Naive thymus-derived CD8-positive, alpha-beta T cell (primary cell): ENCODE measurements around the gene GGT6. TPM values are rescaled to one million over a fixed set of nuclear protein-coding genes. Genes with fewer than 3 reads are reported as not detected.
"Not testable (repeated sequence)": the region's sequence is repeated elsewhere in the genome, so short reads cannot be mapped to it uniquely, and the experiment has no call there.

Experiments
- ATAC-seq, 2 donors: fragments of 150-1000 bp; cut with Tn5 transposase in 1 of 2; sonication (Bioruptor Pico), chemical (Tn5 transposase) in 1 of 2; 1 replicate in 1 of 2; 2 replicates in 1 of 2; pipeline ENCODE4 v1.10.0; 2021; ENCODE audit warnings: mild to moderate bottlenecking in 2 of 2, moderate library complexity in 2 of 2
- POLR2A ChIA-PET: fragments of 350-600 bp; sonication (Branson Sonifier 250); formaldehyde crosslinking; loops from one replicate; lab custom pipeline; 2021; ENCODE audit warnings: antibody characterized with exemption; lab: Charles Lee
- DNase-seq, 10 donors: peaks; one replicate each; pipeline versions ENCODE4 v3.0.0 to v3.0.0-alpha.2; 2020 to 2022
- H3K27ac Mint-ChIP-seq, 10 donors: one replicate each; pipeline ENCODE4 v1.8.0; 2020 to 2022; ENCODE audit warnings: mild to moderate bottlenecking in 10 of 10, mixed read lengths in 10 of 10, moderate library complexity in 4 of 10, inconsistent platforms in 1 of 10
- H3K27me3 Mint-ChIP-seq, 5 donors: one replicate each; pipeline ENCODE4 v1.8.0; 2021 to 2022; ENCODE audit warnings: mixed read lengths in 5 of 5
- H3K36me3 Mint-ChIP-seq, 3 donors: one replicate each; pipeline ENCODE4 v1.8.0; 2020 to 2022; ENCODE audit warnings: mixed read lengths in 3 of 3, mild to moderate bottlenecking in 2 of 3, inconsistent platforms in 1 of 3
- H3K4me1 Mint-ChIP-seq, 4 donors: one replicate each; pipeline ENCODE4 v1.8.0; 2021 to 2022; ENCODE audit warnings: mixed read lengths in 4 of 4
- H3K4me3 Mint-ChIP-seq, 10 donors: one replicate each; pipeline ENCODE4 v1.8.0; 2020 to 2022; ENCODE audit warnings: mild to moderate bottlenecking in 10 of 10, mixed read lengths in 10 of 10, moderate library complexity in 6 of 10, inconsistent platforms in 1 of 10
- H3K9me3 Mint-ChIP-seq, 9 donors: one replicate each; pipeline ENCODE4 v1.8.0; 2020 to 2022; ENCODE audit warnings: mixed read lengths in 9 of 9, mild to moderate bottlenecking in 3 of 9, inconsistent platforms in 1 of 9, moderate library complexity in 1 of 9
- polyA plus RNA-seq, 3 donors: library from polyadenylated mRNA; unstranded; fragments of 300-500 nt; fragmentation: Illumina TruSeq; gene quantifications; one replicate each; pipeline ENCODE4 v1.2.3, GENCODE V29; 2021
- total RNA-seq, 8 experiments: library from RNA in 2 of 8; stranded (reverse) in 2 of 8; gene quantifications; one replicate each; pipeline ENCODE4 v1.2.3 and lab custom pipeline; 2021 to 2026

The GGT6 gene
- total and polyA plus RNA-seq, 5 experiments from 2014 or later: not detected

GRCh38 chr17:4598776-4599504, 38.6 kb upstream of the GGT6 start:
- DNase-seq (no peak), ATAC-seq (no peak)
- peaks cover 0 to 20% (median 3%) of the 10 kb centered on the region in 5 donors for H3K27me3 Mint-ChIP-seq
- POLR2A ChIA-PET: interaction anchor here (0.7 kb wide), 1 partner anchor 179 kb away, joined by 3 read pairs; no protein-coding TSS in a partner anchor
- H3K36me3 Mint-ChIP-seq: no peaks in the 10 kb centered on the region
- no peak overlapping the region for H3K27ac Mint-ChIP-seq
- no peak overlapping the region for H3K4me3 Mint-ChIP-seq
- H3K4me1 Mint-ChIP-seq: peaks cover 0 to 7% (median 4%) of the 10 kb centered on the region in 4 donors
- H3K9me3 Mint-ChIP-seq: no peaks in the 10 kb centered on the region

GRCh38 chr17:4597975-4598374, 37.6 kb upstream of the GGT6 start:
- H3K27ac Mint-ChIP-seq: peak overlapping the region in 1 of 10 donors; percentile 53
- no peaks in the 10 kb centered on the region for H3K9me3 Mint-ChIP-seq
- POLR2A ChIA-PET: no interaction called here
- no peak for ATAC-seq
- H3K27me3 Mint-ChIP-seq: peaks cover 0 to 20% (median 3%) of the 10 kb centered on the region in 5 donors
- H3K4me1 Mint-ChIP-seq: peaks cover 0 to 9% (median 5%) of the 10 kb centered on the region in 4 donors
- DNase-seq: no peak
- no peak overlapping the region for H3K4me3 Mint-ChIP-seq
- no peaks in the 10 kb centered on the region for H3K36me3 Mint-ChIP-seq

DNA sequence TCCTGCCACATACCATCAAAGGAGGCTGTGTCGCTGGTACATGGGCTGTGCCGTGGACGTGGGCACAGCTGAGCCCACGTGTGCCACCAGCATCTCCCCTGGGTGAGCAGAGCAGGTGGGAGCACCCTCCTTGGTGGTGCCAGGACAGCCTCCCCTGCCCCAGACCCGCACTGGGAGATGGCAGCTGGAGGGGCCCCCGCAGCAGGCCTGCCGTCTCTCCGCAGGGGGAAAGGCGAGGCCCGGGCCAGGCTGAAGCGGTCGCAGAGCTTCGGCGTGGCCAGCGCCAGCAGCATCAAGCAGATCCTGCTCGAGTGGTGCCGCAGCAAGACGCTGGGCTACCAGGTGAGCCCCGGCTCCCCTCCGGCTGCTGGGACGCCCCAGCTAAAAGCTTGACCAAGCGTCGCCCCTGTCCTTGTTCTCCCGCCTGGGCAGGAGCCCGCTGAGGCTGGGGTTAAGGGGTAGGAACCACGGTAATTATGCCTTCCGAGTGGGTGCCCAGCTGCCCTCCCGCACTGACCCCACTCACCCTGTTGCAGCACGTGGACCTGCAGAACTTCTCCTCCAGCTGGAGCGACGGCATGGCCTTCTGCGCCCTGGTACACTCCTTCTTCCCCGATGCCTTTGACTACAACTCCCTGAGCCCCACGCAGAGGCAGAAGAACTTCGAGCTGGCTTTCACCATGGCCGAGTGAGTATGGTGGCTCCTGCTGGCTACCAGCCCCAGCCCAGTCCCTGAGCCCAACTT, 36.4 kb upstream of the GGT6 start:
- DNase-seq (no peak), ATAC-seq (no peak)
- H3K27me3 Mint-ChIP-seq: peaks cover 0 to 20% (median 3%) of the 10 kb centered on the region in 5 donors
- H3K36me3 Mint-ChIP-seq: no peaks in the 10 kb centered on the region
- no peaks in the 10 kb centered on the region for H3K9me3 Mint-ChIP-seq
- POLR2A ChIA-PET: no interaction called here
- H3K4me1 Mint-ChIP-seq: peaks cover 0 to 9% (median 5%) of the 10 kb centered on the region in 4 donors
- H3K4me3 Mint-ChIP-seq: no peak overlapping the region
- H3K27ac Mint-ChIP-seq: no peak overlapping the region

DNA sequence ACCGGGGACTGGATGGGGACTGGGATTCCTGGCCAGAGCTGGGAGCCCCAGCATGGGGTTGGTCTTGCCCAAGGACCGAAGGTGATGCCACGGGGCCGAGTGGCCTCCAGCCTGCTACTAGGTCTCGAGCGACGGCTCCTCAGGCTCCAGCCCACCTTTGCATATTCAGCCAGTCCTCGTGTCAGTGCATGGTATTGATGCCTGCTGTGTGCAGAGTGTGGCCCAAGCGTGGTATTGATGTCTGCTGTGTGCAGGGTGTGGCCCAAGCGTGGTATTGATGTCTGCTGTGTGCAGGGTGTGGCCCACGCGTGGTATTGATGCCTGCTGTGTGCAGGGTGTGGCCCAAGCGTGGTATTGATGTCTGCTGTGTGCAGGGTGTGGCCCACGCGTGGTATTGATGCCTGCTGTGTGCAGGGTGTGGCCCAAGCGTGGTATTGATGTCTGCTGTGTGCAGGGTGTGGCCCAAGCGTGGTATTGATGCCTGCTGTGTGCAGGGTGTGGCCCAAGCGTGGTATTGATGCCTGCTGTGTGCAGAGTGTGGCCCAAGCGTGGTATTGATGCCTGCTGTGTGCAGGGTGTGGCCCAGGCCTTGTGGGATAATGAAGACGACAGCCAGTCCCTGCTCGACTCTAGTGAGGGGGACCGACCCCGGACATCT, 35.4 kb upstream of the GGT6 start:
- POLR2A ChIA-PET, DNase-seq, H3K9me3 Mint-ChIP-seq, ATAC-seq, H3K4me1 Mint-ChIP-seq, H3K4me3 Mint-ChIP-seq, H3K36me3 Mint-ChIP-seq: not testable (repeated sequence)
- Mint-ChIP-seq H3K27ac (peak overlapping the region in 1 of 10 donors; percentile 33), H3K27me3 (peaks cover 0 to 20% (median 3%) of the 10 kb centered on the region in 5 donors)

DNA sequence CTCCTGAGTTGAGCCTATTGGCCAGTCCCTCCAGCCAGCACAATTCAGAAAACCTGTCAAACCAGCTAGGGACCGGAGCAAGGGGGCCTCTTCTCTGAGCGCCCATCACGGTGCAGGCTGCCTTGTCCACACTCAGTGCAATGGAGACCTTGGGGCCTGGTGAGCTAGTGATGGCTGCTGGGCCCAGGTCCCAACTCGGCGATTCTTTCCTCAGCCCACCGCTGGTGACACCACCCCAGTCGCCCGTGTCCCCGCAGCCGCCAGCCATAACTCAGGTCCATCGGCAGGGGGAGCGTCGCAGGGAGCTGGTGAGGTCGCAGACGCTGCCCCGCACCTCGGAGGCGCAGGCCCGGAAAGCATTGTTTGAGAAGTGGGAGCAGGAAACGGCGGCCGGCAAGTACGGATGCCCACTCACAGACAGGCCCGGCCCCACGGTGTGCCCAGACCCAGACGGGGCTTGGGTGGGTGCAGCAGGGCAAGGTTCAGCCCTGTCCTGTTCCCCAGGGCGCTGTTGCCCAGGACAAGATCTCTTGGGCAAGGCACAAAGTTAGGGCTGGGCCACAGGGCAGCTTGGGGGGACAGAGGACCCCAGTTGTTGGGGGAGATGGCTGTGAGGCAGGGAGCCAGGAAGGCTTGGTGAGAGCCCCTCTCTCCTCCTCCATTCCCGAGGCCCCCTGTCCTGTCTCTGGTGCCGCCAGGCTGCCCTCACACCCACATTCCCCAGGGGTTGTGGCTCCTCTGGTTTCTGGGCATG, 34.7 kb upstream of the GGT6 start:
- POLR2A ChIA-PET: no interaction called here
- DNase-seq (peak in 6 of 10 donors; percentile 16 to 40 (median 29)), ATAC-seq (peak; percentile 77 to 81)
- Mint-ChIP-seq H3K4me1 (peaks cover 0 to 9% (median 5%) of the 10 kb centered on the region in 4 donors), H3K27ac (peak overlapping the region in 2 of 10 donors; percentile 33 to 36), H3K9me3 (no peaks in the 10 kb centered on the region), H3K36me3 (no peaks in the 10 kb centered on the region), H3K4me3 (peak overlapping the region in 5 of 10 donors; percentile 18 to 49 (median 25)), H3K27me3 (peaks cover 0 to 20% (median 3%) of the 10 kb centered on the region in 5 donors)

DNA sequence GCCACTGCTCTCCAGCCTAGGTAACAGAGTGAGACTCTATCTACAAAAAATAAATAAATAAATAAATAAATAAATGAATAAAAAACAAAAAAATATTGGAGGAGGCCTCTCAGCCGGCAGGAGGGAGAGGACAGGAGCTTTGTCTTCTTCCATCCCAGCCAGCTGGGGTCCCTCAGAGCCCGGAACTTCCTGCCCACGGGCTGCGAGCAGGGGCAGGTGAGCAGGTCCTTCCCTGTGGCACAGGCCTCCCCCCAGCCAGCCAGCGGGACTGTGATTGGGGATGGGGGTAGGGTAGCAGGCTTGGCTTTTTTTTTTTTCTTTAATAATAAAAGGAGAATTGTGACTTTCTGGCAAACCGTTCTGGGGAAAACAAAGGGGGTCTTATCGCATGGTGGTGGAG, 34.0 kb upstream of the GGT6 start:
- H3K4me3 Mint-ChIP-seq: no peak overlapping the region
- peaks cover 0 to 9% (median 5%) of the 10 kb centered on the region in 4 donors for H3K4me1 Mint-ChIP-seq
- no peaks in the 10 kb centered on the region for H3K36me3 Mint-ChIP-seq
- H3K27ac Mint-ChIP-seq: no peak overlapping the region
- DNase-seq (no peak), ATAC-seq (no peak)
- H3K9me3 Mint-ChIP-seq: no peaks in the 10 kb centered on the region
- H3K27me3 Mint-ChIP-seq: peaks cover 0 to 21% (median 3%) of the 10 kb centered on the region in 5 donors
- POLR2A ChIA-PET: interaction anchor here (0.7 kb wide), 1 partner anchor 56 kb away, joined by 3 read pairs; no protein-coding TSS in a partner anchor

DNA sequence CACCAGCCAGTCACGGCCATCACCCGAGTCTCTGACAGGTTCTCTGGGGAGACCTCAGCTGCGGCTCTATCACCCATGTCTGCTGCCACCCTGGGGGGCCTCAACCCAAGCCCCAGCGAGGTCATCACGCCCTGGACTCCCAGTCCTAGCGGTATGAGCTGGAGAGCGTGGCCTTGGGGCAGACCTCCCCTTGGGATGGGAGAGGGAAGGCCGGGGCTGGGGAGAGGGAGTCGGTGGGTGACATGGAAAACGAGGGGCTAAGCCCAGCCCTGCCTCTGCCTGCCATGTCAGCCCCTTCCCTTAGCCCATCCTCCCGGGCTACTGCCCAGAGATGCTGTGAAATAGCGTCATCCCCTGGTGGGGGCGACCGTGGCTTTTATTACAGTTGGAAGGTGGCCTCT, 32.6 kb upstream of the GGT6 start:
- Mint-ChIP-seq H3K4me3 (no peak overlapping the region), H3K4me1 (peaks cover 0 to 12% (median 6%) of the 10 kb centered on the region in 4 donors), H3K9me3 (no peaks in the 10 kb centered on the region), H3K27me3 (peaks cover 0 to 21% (median 3%) of the 10 kb centered on the region in 5 donors), H3K36me3 (no peaks in the 10 kb centered on the region), H3K27ac (no peak overlapping the region)
- ATAC-seq: no peak
- POLR2A ChIA-PET: no interaction called here
- no peak for DNase-seq

DNA sequence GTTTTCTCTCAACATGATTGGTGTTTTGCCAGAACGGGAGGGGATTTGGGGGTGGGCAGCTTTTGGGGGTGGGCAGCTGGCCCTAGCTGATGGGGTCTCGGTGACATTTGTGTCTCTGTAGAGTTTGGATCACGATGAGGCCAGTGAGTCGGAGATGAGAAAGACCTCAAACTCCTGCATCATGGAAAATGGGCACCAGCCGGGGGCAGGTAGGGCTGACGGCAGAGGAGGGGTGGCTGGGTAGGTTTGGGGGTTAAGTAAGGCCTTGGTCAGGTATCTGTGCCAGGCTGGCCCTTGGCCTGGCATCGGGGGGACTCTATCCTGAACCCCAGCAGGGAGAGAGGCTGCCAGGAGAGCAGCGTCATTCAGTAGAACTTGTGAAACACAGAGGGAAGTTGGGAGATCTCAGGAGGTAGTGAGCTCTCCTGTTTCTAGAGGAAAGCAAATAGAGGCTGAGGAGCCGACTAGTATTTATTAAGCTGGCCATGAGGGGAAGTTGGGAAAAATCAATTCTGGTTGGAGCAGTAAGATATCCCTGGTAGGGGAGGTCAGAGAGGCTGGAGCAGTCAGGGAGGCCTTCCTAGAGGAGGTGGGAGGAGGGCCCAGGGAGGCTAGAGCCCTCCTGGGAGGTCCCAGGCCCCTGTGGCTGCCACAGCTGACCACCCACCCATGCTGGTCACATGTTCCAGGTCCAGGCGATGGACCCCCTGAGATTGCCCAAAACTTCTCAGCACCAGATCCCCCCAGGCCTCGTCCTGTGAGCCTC, 32.0 kb upstream of the GGT6 start:
- Mint-ChIP-seq H3K27ac (no peak overlapping the region), H3K4me3 (no peak overlapping the region), H3K36me3 (no peaks in the 10 kb centered on the region), H3K9me3 (no peaks in the 10 kb centered on the region), H3K4me1 (peaks cover 0 to 12% (median 6%) of the 10 kb centered on the region in 4 donors), H3K27me3 (peaks cover 0 to 18% (median 3%) of the 10 kb centered on the region in 5 donors)
- POLR2A ChIA-PET: interaction anchor here (0.8 kb wide), 1 partner anchor 239 kb away, joined by 5 read pairs; no protein-coding TSS in a partner anchor
- ATAC-seq: no peak
- no peak for DNase-seq

DNA sequence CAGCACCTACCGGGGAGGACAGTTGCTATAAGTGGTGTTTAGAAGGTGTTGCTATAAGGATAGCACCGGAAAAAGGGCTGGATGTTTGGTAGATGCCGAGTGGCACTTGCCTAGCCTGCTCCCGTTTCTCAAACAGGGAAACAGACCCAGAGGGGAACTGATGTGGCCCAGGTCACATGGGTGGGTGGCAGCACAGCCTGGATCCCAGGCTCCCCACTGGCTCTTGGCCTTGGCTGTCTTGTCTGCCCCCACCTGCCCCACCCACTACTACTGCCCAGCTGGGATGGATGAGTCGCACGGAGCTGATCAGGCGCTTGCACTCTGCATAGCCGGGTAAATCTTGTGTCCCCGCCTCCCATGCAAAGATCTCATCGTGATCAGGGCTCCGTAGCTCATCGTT, 31.2 kb upstream of the GGT6 start:
- no peak overlapping the region for H3K4me3 Mint-ChIP-seq
- H3K4me1 Mint-ChIP-seq: peaks cover 0 to 12% (median 6%) of the 10 kb centered on the region in 4 donors
- H3K9me3 Mint-ChIP-seq: no peaks in the 10 kb centered on the region
- no peak for ATAC-seq
- no peaks in the 10 kb centered on the region for H3K36me3 Mint-ChIP-seq
- POLR2A ChIA-PET: no interaction called here
- H3K27ac Mint-ChIP-seq: no peak overlapping the region
- peaks cover 3 to 15% (median 4%) of the 10 kb centered on the region in 5 donors for H3K27me3 Mint-ChIP-seq
- no peak for DNase-seq

GRCh38 chr17:4590981-4591453, 30.6 kb upstream of the GGT6 start:
- Mint-ChIP-seq H3K4me1 (peaks cover 0 to 12% (median 6%) of the 10 kb centered on the region in 4 donors), H3K4me3 (no peak overlapping the region), H3K27me3 (peaks cover 4 to 20% (median 8%) of the 10 kb centered on the region in 5 donors), H3K9me3 (no peaks in the 10 kb centered on the region), H3K27ac (peak overlapping the region in 1 of 10 donors; percentile 78), H3K36me3 (no peaks in the 10 kb centered on the region)
- no peak for ATAC-seq
- POLR2A ChIA-PET: no interaction called here
- DNase-seq: no peak

DNA sequence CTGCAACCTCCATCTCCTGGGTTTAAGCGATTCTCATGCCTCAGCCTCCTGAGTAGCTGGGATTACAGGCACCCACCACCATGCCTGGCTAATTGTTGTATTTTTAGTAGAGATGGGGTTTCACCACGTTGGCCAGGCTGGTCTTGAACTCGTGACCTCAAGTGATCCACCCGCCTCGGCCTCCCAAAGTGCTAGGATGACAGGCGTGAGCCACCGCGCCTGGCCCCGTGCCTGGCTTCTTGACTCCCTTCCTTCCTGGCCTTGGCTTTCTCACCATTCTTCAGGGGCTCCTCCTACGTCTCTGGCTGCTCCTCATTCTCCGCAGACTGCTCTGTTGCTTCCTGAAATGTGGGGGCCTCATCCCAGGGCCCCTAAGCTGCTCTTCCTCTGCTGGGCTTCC, 29.7 kb upstream of the GGT6 start:
- H3K4me1 Mint-ChIP-seq, DNase-seq, POLR2A ChIA-PET, ATAC-seq, H3K36me3 Mint-ChIP-seq, H3K4me3 Mint-ChIP-seq, H3K9me3 Mint-ChIP-seq, H3K27ac Mint-ChIP-seq: not testable (repeated sequence)
- peaks cover 4 to 22% (median 12%) of the 10 kb centered on the region in 5 donors for H3K27me3 Mint-ChIP-seq
